HEK293 (cell line): ENCODE data around the gene RPTN.

ENCODE experiments used
- YY1 ChIP-seq: fragments of 450-650 bp; formaldehyde crosslinking; IDR thresholded peaks from 2 replicates; pipeline ENCODE4 v1.5.1; 2018; ENCODE audit warnings: missing biosample characterization, missing genetic modification characterization
- ZNF768 ChIP-seq: fragments of 450-650 bp; formaldehyde crosslinking; IDR thresholded peaks from 2 replicates; pipeline ENCODE4 v1.5.1; 2018; ENCODE audit warnings: missing biosample characterization, mild to moderate bottlenecking, missing genetic modification characterization
- TF ChIP-seq, protein P1 (sequence below): fragments of 450-650 bp; formaldehyde crosslinking; IDR thresholded peaks from 2 replicates; pipeline ENCODE4 v1.5.1; 2016; ENCODE audit warnings: missing biosample characterization, missing genetic modification characterization

DNA sequence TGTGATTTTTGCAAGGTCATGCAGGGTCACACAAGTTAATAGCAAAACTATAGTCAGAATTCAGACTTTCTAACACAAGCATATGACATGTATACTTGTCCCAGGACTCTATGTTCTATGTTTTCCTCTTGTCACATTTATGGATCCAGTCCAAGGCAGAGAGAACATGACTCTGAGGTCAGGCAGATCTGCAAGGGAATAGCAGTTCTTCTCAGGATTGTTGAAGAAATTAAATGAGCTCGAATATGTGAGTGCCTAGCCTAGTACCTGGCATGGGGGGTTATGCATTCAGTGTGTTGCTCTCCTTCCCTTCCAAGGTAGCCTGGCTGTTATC, 9.5 kb upstream of the RPTN start:
- no peak for TF ChIP-seq ZNF768 (tag by site-specific recombination)
- TF ChIP-seq, protein P1, sequence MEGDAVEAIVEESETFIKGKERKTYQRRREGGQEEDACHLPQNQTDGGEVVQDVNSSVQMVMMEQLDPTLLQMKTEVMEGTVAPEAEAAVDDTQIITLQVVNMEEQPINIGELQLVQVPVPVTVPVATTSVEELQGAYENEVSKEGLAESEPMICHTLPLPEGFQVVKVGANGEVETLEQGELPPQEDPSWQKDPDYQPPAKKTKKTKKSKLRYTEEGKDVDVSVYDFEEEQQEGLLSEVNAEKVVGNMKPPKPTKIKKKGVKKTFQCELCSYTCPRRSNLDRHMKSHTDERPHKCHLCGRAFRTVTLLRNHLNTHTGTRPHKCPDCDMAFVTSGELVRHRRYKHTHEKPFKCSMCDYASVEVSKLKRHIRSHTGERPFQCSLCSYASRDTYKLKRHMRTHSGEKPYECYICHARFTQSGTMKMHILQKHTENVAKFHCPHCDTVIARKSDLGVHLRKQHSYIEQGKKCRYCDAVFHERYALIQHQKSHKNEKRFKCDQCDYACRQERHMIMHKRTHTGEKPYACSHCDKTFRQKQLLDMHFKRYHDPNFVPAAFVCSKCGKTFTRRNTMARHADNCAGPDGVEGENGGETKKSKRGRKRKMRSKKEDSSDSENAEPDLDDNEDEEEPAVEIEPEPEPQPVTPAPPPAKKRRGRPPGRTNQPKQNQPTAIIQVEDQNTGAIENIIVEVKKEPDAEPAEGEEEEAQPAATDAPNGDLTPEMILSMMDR (tag by site-specific recombination): no peak
- TF ChIP-seq YY1 (tag by site-specific recombination): no peak
